ENCODE data around the gene TANK.

- TF ChIP-seq, protein P1, sequence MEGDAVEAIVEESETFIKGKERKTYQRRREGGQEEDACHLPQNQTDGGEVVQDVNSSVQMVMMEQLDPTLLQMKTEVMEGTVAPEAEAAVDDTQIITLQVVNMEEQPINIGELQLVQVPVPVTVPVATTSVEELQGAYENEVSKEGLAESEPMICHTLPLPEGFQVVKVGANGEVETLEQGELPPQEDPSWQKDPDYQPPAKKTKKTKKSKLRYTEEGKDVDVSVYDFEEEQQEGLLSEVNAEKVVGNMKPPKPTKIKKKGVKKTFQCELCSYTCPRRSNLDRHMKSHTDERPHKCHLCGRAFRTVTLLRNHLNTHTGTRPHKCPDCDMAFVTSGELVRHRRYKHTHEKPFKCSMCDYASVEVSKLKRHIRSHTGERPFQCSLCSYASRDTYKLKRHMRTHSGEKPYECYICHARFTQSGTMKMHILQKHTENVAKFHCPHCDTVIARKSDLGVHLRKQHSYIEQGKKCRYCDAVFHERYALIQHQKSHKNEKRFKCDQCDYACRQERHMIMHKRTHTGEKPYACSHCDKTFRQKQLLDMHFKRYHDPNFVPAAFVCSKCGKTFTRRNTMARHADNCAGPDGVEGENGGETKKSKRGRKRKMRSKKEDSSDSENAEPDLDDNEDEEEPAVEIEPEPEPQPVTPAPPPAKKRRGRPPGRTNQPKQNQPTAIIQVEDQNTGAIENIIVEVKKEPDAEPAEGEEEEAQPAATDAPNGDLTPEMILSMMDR (conservative IDR thresholded peaks at IDR 0.05; ENCODE audit: low read depth in 2 of 2), result no peak
- TF ChIP-seq ZNF114 (CRISPR knock-in tag; IDR thresholded peaks at IDR 0.05) (no peak), EZH2 (IDR thresholded peaks at IDR 0.05; ENCODE audit: low read depth, unreplicated experiment) (no peak), POLR2AphosphoS5 (IDR thresholded peaks at IDR 0.05; ENCODE audit: low read depth) (no peak), EZH2phosphoT487 (IDR thresholded peaks at IDR 0.05; ENCODE audit: unreplicated experiment) (no peak)
- TF ChIP-seq, protein P2, sequence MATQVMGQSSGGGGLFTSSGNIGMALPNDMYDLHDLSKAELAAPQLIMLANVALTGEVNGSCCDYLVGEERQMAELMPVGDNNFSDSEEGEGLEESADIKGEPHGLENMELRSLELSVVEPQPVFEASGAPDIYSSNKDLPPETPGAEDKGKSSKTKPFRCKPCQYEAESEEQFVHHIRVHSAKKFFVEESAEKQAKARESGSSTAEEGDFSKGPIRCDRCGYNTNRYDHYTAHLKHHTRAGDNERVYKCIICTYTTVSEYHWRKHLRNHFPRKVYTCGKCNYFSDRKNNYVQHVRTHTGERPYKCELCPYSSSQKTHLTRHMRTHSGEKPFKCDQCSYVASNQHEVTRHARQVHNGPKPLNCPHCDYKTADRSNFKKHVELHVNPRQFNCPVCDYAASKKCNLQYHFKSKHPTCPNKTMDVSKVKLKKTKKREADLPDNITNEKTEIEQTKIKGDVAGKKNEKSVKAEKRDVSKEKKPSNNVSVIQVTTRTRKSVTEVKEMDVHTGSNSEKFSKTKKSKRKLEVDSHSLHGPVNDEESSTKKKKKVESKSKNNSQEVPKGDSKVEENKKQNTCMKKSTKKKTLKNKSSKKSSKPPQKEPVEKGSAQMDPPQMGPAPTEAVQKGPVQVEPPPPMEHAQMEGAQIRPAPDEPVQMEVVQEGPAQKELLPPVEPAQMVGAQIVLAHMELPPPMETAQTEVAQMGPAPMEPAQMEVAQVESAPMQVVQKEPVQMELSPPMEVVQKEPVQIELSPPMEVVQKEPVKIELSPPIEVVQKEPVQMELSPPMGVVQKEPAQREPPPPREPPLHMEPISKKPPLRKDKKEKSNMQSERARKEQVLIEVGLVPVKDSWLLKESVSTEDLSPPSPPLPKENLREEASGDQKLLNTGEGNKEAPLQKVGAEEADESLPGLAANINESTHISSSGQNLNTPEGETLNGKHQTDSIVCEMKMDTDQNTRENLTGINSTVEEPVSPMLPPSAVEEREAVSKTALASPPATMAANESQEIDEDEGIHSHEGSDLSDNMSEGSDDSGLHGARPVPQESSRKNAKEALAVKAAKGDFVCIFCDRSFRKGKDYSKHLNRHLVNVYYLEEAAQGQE (IDR thresholded peaks at IDR 0.05; ENCODE audit: unreplicated experiment), result no peak
These were observed 3.2 kb downstream of the TANK start for GRCh38 chr2:161163440-161163839.
